HepG2 (cell line): Measurements from ENCODE around the gene RAD17. TPM values are rescaled to one million over a fixed set of nuclear protein-coding genes. Genes with fewer than 3 reads are reported as not detected.

Experiments
- ADNP ChIP-seq: sonication (generic); formaldehyde crosslinking; IDR thresholded peaks from 2 replicates; pipeline ENCODE4 v1.4.0; 2020; ENCODE audit warnings: missing genetic modification reagents
- DNMT3B ChIP-seq: conservative IDR thresholded peaks from 2 replicates; pipeline ENCODE4 v1.6.1; 2016; ENCODE audit warnings: missing biosample characterization, control low read depth
- HDAC1 ChIP-seq: sonication (generic); formaldehyde crosslinking; IDR thresholded peaks from 2 replicates; pipeline ENCODE4 v1.5.1; 2020; ENCODE audit warnings: mild to moderate bottlenecking, missing genetic modification reagents
- MBD4 ChIP-seq: IDR thresholded peaks from 2 replicates; pipeline ENCODE4 v1.6.1; 2012; ENCODE audit warnings: low read length, inconsistent platforms, borderline replicate concordance
- MEIS1 ChIP-seq: sonication (generic); formaldehyde crosslinking; IDR thresholded peaks from 2 replicates; pipeline ENCODE4 v1.9.0; 2021; ENCODE audit warnings: mild to moderate bottlenecking, missing genetic modification reagents, moderate library complexity, borderline replicate concordance
- MTF2 ChIP-seq: sonication (generic); formaldehyde crosslinking; IDR thresholded peaks from 2 replicates; pipeline ENCODE4 v1.5.0; 2020; ENCODE audit warnings: missing genetic modification reagents, borderline replicate concordance
- NFE2L1 ChIP-seq: sonication (generic); formaldehyde crosslinking; IDR thresholded peaks from 2 replicates; pipeline ENCODE4 v1.4.0; 2020; ENCODE audit warnings: missing genetic modification reagents, mild to moderate bottlenecking, borderline replicate concordance
- POGZ ChIP-seq: sonication (generic); formaldehyde crosslinking; IDR thresholded peaks from 2 replicates; pipeline ENCODE4 v1.4.0; 2020; ENCODE audit warnings: mild to moderate bottlenecking, missing genetic modification reagents
- SMARCE1 ChIP-seq: fragments of 450-650 bp; IDR thresholded peaks from 2 replicates; pipeline ENCODE4 v1.6.1; 2017; ENCODE audit warnings: borderline replicate concordance
- SRSF4 ChIP-seq: fragments of 200-400 bp; formaldehyde crosslinking; IDR thresholded peaks from one replicate; pipeline ENCODE4 v1.6.1; 2018; ENCODE audit warnings: mild to moderate bottlenecking, low read depth, low read length, moderate library complexity; ENCODE audit not compliant: poor library complexity, severe bottlenecking
- ZC3H13 ChIP-seq: sonication (generic); formaldehyde crosslinking; IDR thresholded peaks from 2 replicates; pipeline ENCODE4 v1.8.1; 2023; ENCODE audit warnings: mild to moderate bottlenecking, missing genetic modification reagents, moderate library complexity
- ZKSCAN5 ChIP-seq: sonication (generic); formaldehyde crosslinking; IDR thresholded peaks from 2 replicates; pipeline ENCODE4 v1.5.1; 2020; ENCODE audit warnings: mild to moderate bottlenecking, missing genetic modification reagents
- ZNF264 ChIP-seq: sonication (generic); formaldehyde crosslinking; IDR thresholded peaks from 2 replicates; pipeline ENCODE4 v1.4.0; 2020; ENCODE audit warnings: missing genetic modification reagents
- ZNF343 ChIP-seq: sonication (generic); formaldehyde crosslinking; IDR thresholded peaks from 2 replicates; pipeline ENCODE4 v1.4.0; 2020; ENCODE audit warnings: mild to moderate bottlenecking, missing genetic modification reagents
- ZNF432 ChIP-seq: sonication (generic); formaldehyde crosslinking; IDR thresholded peaks from 2 replicates; pipeline ENCODE4 v1.5.0; 2020; ENCODE audit warnings: missing genetic modification reagents, mild to moderate bottlenecking, borderline replicate concordance
- ZNF572 ChIP-seq: sonication (generic); formaldehyde crosslinking; IDR thresholded peaks from 2 replicates; pipeline ENCODE4 v1.5.1; 2020; ENCODE audit warnings: mild to moderate bottlenecking, missing genetic modification reagents
- ZNF660 ChIP-seq: sonication (generic); formaldehyde crosslinking; IDR thresholded peaks from 2 replicates; pipeline ENCODE4 v1.5.1; 2020; ENCODE audit warnings: mild to moderate bottlenecking, low read depth, missing genetic modification reagents, borderline replicate concordance
- ZNF75D ChIP-seq: sonication (generic); formaldehyde crosslinking; IDR thresholded peaks from 2 replicates; pipeline ENCODE4 v1.8.1; 2023; ENCODE audit warnings: missing genetic modification reagents, mild to moderate bottlenecking, borderline replicate concordance
- ZNF781 ChIP-seq: sonication (generic); formaldehyde crosslinking; IDR thresholded peaks from 2 replicates; pipeline ENCODE4 v1.5.1; 2020; ENCODE audit warnings: borderline replicate concordance, mild to moderate bottlenecking, missing genetic modification reagents; ENCODE audit errors: not compliant biosample characterization
- polyA plus RNA-seq, 8 experiments: library from polyadenylated mRNA; depleted of rRNA in 3 of 8; stranded (reverse) in 7 of 8; unstranded in 1 of 8; fragments of >200 nt; fragmentation: Illumina TruSeq in 4 of 8; extraction: Trizol in 4 of 8; gene quantifications; 2 replicates each; pipeline versions ENCODE4 v1.2.1 to v1.2.3, GENCODE V29; 2011 to 2016; ENCODE audit warnings: low read depth in 4 of 8, missing spikeins in 1 of 8, mixed read lengths in 1 of 8; ENCODE audit not compliant: insufficient read depth in 1 of 8
- total RNA-seq, 5 experiments: library from RNA; depleted of rRNA; stranded (reverse); fragments of >200 nt; fragmentation: Illumina TruSeq; extraction: Trizol; gene quantifications; 2 replicates each; pipeline ENCODE4 v1.2.3, GENCODE V29; 2016; ENCODE audit warnings: low read depth in 1 of 5
- TF ChIP-seq, protein P1 (sequence below): sonication (generic); formaldehyde crosslinking; IDR thresholded peaks from 2 replicates; pipeline ENCODE4 v1.8.1; 2023; ENCODE audit warnings: mild to moderate bottlenecking, missing genetic modification reagents
- TF ChIP-seq, protein P2 (sequence below): sonication (generic); formaldehyde crosslinking; IDR thresholded peaks from 2 replicates; pipeline ENCODE4 v1.5.0; 2020; ENCODE audit warnings: missing genetic modification reagents
- TF ChIP-seq, protein P3 (sequence below): sonication (generic); formaldehyde crosslinking; IDR thresholded peaks from 2 replicates; pipeline ENCODE4 v1.4.0; 2020; ENCODE audit warnings: mild to moderate bottlenecking, missing genetic modification reagents
- TF ChIP-seq, protein P4 (sequence below): sonication (generic); formaldehyde crosslinking; conservative IDR thresholded peaks from 2 replicates; pipeline ENCODE4 v1.4.0; 2020; ENCODE audit warnings: missing genetic modification reagents
- TF ChIP-seq, protein P5 (sequence below): sonication (generic); IDR thresholded peaks from 2 replicates; pipeline ENCODE4 v1.6.1; 2016; ENCODE audit warnings: low read depth, borderline replicate concordance
- TF ChIP-seq, protein P6 (sequence below): sonication (generic); formaldehyde crosslinking; IDR thresholded peaks from 2 replicates; pipeline ENCODE4 v1.4.0; 2020; ENCODE audit warnings: missing genetic modification reagents

Gene RAD17
- total and polyA plus RNA-seq, 2 of the 13 experiments (the other 11 are each of a cell fraction or from before 2014, with no cell fraction given) = 24.0 to 25.9 TPM

DNA sequence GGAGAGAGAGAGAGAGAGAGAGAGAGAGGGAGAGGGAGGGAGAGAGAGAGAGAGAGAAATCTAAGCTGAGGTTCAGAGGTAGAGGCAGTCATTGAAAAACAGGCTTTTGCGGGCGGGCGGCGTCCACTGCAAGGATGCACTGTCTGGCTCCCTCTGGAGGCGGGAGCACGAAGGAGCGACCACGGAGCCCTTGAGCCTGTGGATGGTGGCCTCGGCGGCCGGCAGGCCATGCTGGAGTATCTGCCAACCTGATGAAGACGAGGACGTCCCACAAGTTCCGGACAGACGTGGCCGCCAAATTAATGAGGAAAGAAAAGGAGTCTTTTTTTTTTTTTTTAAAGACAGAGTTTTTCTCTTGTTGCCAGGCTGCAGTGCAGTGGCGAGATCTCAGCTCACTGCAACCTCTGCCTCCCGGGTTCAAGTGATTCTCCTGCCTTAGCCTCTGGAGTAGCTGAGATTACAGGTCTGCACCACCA lies 34.8 kb upstream of the RAD17 start (continued):
- TF ChIP-seq, protein P1, sequence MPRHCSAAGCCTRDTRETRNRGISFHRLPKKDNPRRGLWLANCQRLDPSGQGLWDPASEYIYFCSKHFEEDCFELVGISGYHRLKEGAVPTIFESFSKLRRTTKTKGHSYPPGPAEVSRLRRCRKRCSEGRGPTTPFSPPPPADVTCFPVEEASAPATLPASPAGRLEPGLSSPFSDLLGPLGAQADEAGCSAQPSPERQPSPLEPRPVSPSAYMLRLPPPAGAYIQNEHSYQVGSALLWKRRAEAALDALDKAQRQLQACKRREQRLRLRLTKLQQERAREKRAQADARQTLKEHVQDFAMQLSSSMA (CRISPR knock-in tag) = no peak
- TF ChIP-seq, protein P2, sequence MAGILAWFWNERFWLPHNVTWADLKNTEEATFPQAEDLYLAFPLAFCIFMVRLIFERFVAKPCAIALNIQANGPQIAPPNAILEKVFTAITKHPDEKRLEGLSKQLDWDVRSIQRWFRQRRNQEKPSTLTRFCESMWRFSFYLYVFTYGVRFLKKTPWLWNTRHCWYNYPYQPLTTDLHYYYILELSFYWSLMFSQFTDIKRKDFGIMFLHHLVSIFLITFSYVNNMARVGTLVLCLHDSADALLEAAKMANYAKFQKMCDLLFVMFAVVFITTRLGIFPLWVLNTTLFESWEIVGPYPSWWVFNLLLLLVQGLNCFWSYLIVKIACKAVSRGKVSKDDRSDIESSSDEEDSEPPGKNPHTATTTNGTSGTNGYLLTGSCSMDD = no peak
- TF ChIP-seq HDAC1 (CRISPR knock-in tag) (0 out of 2 replicates have a peak, but pooled peaks have one; percentile 16), ZNF75D (CRISPR knock-in tag) (no peak), ZNF264 (no peak), ZC3H13 (CRISPR knock-in tag) (no peak), ZNF432 (CRISPR knock-in tag) (no peak), MEIS1 (no peak), ZNF343 (CRISPR knock-in tag) (no peak), MBD4 (no peak), ADNP (CRISPR knock-in tag) (no peak), ZNF572 (CRISPR knock-in tag) (no peak), ZNF781 (no peak), DNMT3B (CRISPR knock-in tag) (no peak), MTF2 (CRISPR knock-in tag) (no peak), POGZ (no peak; the same call in 1 of the 2 replicates), SRSF4 (no peak), ZKSCAN5 (no peak), ZNF660 (CRISPR knock-in tag) (no peak), NFE2L1 (CRISPR knock-in tag) (no peak), SMARCE1 (no peak)
- TF ChIP-seq, protein P3, sequence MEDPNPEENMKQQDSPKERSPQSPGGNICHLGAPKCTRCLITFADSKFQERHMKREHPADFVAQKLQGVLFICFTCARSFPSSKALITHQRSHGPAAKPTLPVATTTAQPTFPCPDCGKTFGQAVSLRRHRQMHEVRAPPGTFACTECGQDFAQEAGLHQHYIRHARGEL (CRISPR knock-in tag) = no peak
- TF ChIP-seq, protein P4, sequence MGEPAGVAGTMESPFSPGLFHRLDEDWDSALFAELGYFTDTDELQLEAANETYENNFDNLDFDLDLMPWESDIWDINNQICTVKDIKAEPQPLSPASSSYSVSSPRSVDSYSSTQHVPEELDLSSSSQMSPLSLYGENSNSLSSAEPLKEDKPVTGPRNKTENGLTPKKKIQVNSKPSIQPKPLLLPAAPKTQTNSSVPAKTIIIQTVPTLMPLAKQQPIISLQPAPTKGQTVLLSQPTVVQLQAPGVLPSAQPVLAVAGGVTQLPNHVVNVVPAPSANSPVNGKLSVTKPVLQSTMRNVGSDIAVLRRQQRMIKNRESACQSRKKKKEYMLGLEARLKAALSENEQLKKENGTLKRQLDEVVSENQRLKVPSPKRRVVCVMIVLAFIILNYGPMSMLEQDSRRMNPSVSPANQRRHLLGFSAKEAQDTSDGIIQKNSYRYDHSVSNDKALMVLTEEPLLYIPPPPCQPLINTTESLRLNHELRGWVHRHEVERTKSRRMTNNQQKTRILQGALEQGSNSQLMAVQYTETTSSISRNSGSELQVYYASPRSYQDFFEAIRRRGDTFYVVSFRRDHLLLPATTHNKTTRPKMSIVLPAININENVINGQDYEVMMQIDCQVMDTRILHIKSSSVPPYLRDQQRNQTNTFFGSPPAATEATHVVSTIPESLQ (CRISPR knock-in tag) = no peak
- TF ChIP-seq, protein P5, sequence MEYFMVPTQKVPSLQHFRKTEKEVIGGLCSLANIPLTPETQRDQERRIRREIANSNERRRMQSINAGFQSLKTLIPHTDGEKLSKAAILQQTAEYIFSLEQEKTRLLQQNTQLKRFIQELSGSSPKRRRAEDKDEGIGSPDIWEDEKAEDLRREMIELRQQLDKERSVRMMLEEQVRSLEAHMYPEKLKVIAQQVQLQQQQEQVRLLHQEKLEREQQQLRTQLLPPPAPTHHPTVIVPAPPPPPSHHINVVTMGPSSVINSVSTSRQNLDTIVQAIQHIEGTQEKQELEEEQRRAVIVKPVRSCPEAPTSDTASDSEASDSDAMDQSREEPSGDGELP = no peak
- TF ChIP-seq, protein P6, sequence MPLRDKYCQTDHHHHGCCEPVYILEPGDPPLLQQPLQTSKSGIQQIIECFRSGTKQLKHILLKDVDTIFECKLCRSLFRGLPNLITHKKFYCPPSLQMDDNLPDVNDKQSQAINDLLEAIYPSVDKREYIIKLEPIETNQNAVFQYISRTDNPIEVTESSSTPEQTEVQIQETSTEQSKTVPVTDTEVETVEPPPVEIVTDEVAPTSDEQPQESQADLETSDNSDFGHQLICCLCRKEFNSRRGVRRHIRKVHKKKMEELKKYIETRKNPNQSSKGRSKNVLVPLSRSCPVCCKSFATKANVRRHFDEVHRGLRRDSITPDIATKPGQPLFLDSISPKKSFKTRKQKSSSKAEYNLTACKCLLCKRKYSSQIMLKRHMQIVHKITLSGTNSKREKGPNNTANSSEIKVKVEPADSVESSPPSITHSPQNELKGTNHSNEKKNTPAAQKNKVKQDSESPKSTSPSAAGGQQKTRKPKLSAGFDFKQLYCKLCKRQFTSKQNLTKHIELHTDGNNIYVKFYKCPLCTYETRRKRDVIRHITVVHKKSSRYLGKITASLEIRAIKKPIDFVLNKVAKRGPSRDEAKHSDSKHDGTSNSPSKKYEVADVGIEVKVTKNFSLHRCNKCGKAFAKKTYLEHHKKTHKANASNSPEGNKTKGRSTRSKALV (CRISPR knock-in tag) = no peak
